Transverse colon (tissue), 4 donors: Measurements from ENCODE around the gene TNFRSF25. TPM values are rescaled to one million over a fixed set of nuclear protein-coding genes. Genes with fewer than 3 reads are reported as not detected.

Experiments
- DNase-seq: peaks from one replicate; pipeline ENCODE4 v3.0.0-alpha.2; 2019
- H3K27ac ChIP-seq, 4 donors: fragments of 200-600 bp; sonication (generic); 2 replicates each; pipeline ENCODE4 v1.5.1; 2016 to 2018; ENCODE audit warnings: inconsistent platforms in 4 of 4
- H3K27me3 ChIP-seq: fragments of 200-600 bp; sonication (generic); 2 replicates; pipeline ENCODE4 v1.5.1; 2017; ENCODE audit warnings: inconsistent platforms
- H3K36me3 ChIP-seq, 4 donors: fragments of 200-600 bp; sonication (generic); 2 replicates each; pipeline ENCODE4 v1.5.1; 2017 to 2019; ENCODE audit warnings: inconsistent platforms in 4 of 4
- H3K4me1 ChIP-seq, 4 donors: fragments of 200-600 bp; sonication (generic); 2 replicates each; pipeline ENCODE4 v1.5.1; 2017 to 2020; ENCODE audit warnings: inconsistent platforms in 4 of 4
- H3K4me3 ChIP-seq, 4 donors: fragments of 200-600 bp; sonication (generic); 1 replicate in 1 of 4; 2 replicates in 3 of 4; pipeline versions ENCODE4 v1.5.1 to v1.6.1; 2017 to 2019; ENCODE audit warnings: inconsistent platforms in 4 of 4
- H3K9me3 ChIP-seq, 2 donors: fragments of 200-600 bp; sonication (generic); 2 replicates each; pipeline ENCODE4 v1.5.1; 2017 to 2019; ENCODE audit warnings: inconsistent platforms in 2 of 2
- EP300 ChIP-seq: sonication (generic); formaldehyde crosslinking; IDR thresholded peaks from one replicate; pipeline ENCODE4 v1.6.1; 2017; ENCODE audit warnings: antibody characterized with exemption, low read depth
- POLR2A ChIP-seq: fragments of 450-650 bp; IDR thresholded peaks from one replicate; pipeline ENCODE4 v1.6.1; 2016; ENCODE audit warnings: antibody characterized with exemption, mild to moderate bottlenecking, moderate library complexity
- POLR2AphosphoS5 ChIP-seq, 3 donors: sonication (generic); formaldehyde crosslinking; IDR thresholded peaks; one replicate each; pipeline ENCODE4 v1.6.1; 2016; ENCODE audit warnings: antibody characterized with exemption in 3 of 3
- WGBS, 2 donors: methylation state at CpG; one replicate each; pipeline ENCODE4 v1.1.5; 2018; ENCODE audit warnings: low coverage in 1 of 2; 5-methylcytosine and 5-hydroxymethylcytosine counted together
- in situ Hi-C, 4 donors: fragments of 200-750 bp; cut with MboI; loops; one replicate each; pipeline versions ENCODE4 v1.15.0 to v1.15.1; 2017; ENCODE audit warnings: low sequenced_read_pairs in 3 of 4, low pct_ligation_motif_present in 1 of 4, low pct_unique_long_range_greater_than_20kb in 1 of 4
- intact Hi-C: fragments of 100-400 bp; cut with DNase I; formaldehyde crosslinking; loops from one replicate; pipeline ENCODE4 v1.15.1; 2023; ENCODE audit warnings: low total_unique reads
- total RNA-seq, 4 donors: library from RNA; depleted of rRNA; stranded (reverse); fragments of >200 nt; gene quantifications; one replicate each; pipeline ENCODE4 v1.1.0, GENCODE V29; 2016
- TF ChIP-seq, protein P1 (sequence below), 5 experiments: fragments of 200-600 bp in 3 of 5; fragments of 450-650 bp in 2 of 5; sonication (generic) in 3 of 5; IDR thresholded peaks; 1 replicate in 2 of 5; 2 replicates in 3 of 5; pipeline ENCODE4 v1.5.1; 2016 to 2017; ENCODE audit warnings: antibody characterized with exemption in 5 of 5, inconsistent platforms in 3 of 5, mild to moderate bottlenecking in 2 of 5, moderate library complexity in 1 of 5

TNFRSF25 gene
- total RNA-seq, 4 donors from 2014 or later, result 38.9 to 55.3 (median 45.0) TPM

DNA sequence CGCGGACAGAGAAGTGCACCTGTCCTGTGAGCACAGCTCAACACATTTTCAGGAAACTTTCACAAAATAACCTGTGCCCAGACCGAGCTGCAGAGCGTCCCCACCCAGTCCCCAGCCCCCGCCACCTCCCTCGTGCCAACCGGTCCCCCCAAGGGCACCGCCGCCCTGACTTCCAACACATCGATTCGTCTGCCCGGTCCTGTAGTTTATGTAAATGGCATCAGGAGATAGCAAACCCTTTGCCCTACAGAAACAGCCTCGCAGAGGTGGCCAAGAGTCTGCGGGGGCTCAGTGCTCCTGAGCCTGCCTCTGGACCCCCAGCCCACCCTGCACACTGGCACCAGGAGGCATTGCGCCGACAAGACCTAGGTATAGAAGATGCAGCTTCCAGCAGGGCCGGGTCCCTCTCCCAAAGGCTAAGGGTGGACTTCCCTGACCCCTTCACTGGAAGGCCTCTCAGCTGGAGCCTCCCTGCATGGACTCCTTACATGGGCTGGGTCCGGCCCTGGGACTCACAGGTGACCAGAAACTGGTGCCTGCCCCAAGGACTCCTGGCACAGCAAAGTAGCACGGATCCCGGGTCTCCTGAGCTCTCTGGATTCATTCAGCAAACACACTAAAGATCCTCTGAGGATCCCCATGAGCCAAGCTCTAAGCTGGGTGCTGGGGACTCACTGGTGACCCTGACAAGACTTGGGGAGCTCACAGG lies 32.0 kb upstream of the TNFRSF25 start:
- TF ChIP-seq EP300 (no peak), POLR2A (no peak), POLR2AphosphoS5 (IDR thresholded peaks at IDR 0.05) (no peak)
- TF ChIP-seq, protein P1, sequence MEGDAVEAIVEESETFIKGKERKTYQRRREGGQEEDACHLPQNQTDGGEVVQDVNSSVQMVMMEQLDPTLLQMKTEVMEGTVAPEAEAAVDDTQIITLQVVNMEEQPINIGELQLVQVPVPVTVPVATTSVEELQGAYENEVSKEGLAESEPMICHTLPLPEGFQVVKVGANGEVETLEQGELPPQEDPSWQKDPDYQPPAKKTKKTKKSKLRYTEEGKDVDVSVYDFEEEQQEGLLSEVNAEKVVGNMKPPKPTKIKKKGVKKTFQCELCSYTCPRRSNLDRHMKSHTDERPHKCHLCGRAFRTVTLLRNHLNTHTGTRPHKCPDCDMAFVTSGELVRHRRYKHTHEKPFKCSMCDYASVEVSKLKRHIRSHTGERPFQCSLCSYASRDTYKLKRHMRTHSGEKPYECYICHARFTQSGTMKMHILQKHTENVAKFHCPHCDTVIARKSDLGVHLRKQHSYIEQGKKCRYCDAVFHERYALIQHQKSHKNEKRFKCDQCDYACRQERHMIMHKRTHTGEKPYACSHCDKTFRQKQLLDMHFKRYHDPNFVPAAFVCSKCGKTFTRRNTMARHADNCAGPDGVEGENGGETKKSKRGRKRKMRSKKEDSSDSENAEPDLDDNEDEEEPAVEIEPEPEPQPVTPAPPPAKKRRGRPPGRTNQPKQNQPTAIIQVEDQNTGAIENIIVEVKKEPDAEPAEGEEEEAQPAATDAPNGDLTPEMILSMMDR (IDR thresholded peaks at IDR 0.05), result no peak
- peaks cover 8 to 27% (median 22%) of the 10 kb centered on the region in 4 donors for H3K4me1 ChIP-seq
- peak overlapping the region in 1 of 4 donors; percentile 41 for H3K27ac ChIP-seq
- peaks cover 34% of the 10 kb centered on the region for H3K27me3 ChIP-seq
- no peak for DNase-seq
- intact Hi-C loops, result no loop called here
- no peaks in the 10 kb centered on the region for H3K36me3 ChIP-seq
- peak overlapping the region; percentile 26 to 60 (median 53) for H3K4me3 ChIP-seq
- WGBS, 2 donors, result 39% methylated on average over 20 of the region's 20 CpGs; no CpG with 5 or more reads in 1 of the 2 donors
- H3K9me3 ChIP-seq, result no peaks in the 10 kb centered on the region
- in situ Hi-C loops, result loop anchor here in 3 of 4 donors (25.0 kb wide), 1 partner anchor 139 kb away; no protein-coding TSS in a partner anchor

GRCh38 chr1:6497215-6497866 lies 31.4 kb upstream of the TNFRSF25 start:
- Histone ChIP-seq H3K27me3 (peaks cover 34% of the 10 kb centered on the region), H3K9me3 (no peaks in the 10 kb centered on the region), H3K36me3 (no peaks in the 10 kb centered on the region), H3K4me1 (peaks cover 8 to 25% (median 20%) of the 10 kb centered on the region in 4 donors), H3K4me3 (peak overlapping the region; percentile 26 to 60 (median 53)), H3K27ac (peak overlapping the region in 2 of 4 donors; percentile 29 to 42)
- TF ChIP-seq EP300 (no peak), POLR2AphosphoS5 (IDR thresholded peaks at IDR 0.05) (no peak), POLR2A (no peak)
- TF ChIP-seq, protein P1 (IDR thresholded peaks at IDR 0.05), result no peak
- in situ Hi-C loops, result loop anchor here in 3 of 4 donors (25.0 kb wide), 1 partner anchor 140 kb away; no protein-coding TSS in a partner anchor
- 6% methylated on average over 37 of the region's 74 CpGs; no CpG with 5 or more reads in 1 of the 2 donors for WGBS, 2 donors
- peak; percentile 57 for DNase-seq
- intact Hi-C loops, result no loop called here

DNA sequence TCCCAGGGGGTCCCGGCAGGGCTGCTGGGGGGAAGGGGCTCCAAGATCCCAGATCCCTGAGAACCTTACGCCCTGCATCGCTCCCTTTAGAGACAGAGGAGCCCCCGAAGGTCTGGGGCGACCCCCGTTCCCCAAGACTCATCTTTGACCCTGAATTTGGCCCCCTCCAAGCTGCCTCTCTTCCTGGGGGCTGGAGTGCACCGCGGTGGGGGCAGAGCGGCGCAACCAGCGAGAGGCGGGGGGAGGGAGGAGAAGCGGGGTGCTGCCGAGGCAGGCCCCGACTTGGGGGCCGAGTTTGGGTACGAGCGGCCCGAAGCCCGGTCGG lies 30.9 kb upstream of the TNFRSF25 start:
- intact Hi-C loops, result no loop called here
- in situ Hi-C loops, result loop anchor here in 3 of 4 donors (25.0 kb wide), 1 partner anchor 140 kb away; no protein-coding TSS in a partner anchor
- peaks cover 34% of the 10 kb centered on the region for H3K27me3 ChIP-seq
- peaks cover 8 to 20% (median 16%) of the 10 kb centered on the region in 4 donors for H3K4me1 ChIP-seq
- peak overlapping the region in 2 of 4 donors; percentile 29 to 42 for H3K27ac ChIP-seq
- TF ChIP-seq, protein P1 (IDR thresholded peaks at IDR 0.05), result no peak
- TF ChIP-seq POLR2AphosphoS5 (IDR thresholded peaks at IDR 0.05) (no peak), EP300 (no peak), POLR2A (no peak)
- no peaks in the 10 kb centered on the region for H3K36me3 ChIP-seq
- WGBS, 2 donors, result 8% methylated on average over 12 of the region's 21 CpGs; no CpG with 5 or more reads in 1 of the 2 donors
- peak overlapping the region; percentile 22 to 60 (median 38) for H3K4me3 ChIP-seq
- H3K9me3 ChIP-seq, result no peaks in the 10 kb centered on the region
- no peak for DNase-seq

DNA sequence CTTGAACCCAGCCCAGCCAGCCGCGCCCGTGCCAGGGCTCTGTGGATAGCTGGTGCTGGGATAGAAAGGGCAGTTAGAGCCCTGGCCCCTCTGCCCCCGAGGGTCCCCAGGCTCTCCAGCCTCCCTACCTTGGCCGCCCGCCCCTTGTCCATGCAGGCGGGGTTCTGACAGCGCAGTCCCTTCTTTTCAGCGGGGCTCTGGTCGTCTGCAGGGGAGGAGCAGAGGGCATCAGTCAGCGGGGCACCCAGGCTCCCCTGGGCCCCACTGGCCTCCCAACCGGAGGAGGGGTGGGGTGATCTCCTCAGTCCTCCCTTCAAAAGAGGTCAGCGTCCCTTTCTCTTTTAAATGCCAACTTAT lies 30.4 kb upstream of the TNFRSF25 start:
- peaks cover 33% of the 10 kb centered on the region for H3K27me3 ChIP-seq
- intact Hi-C loops, result no loop called here
- H3K4me3 ChIP-seq, result peak overlapping the region in 2 of 4 donors; percentile 50 to 60
- H3K36me3 ChIP-seq, result no peaks in the 10 kb centered on the region
- H3K27ac ChIP-seq, result peak overlapping the region in 1 of 4 donors; percentile 42
- TF ChIP-seq, protein P1 (IDR thresholded peaks at IDR 0.05), result no peak
- TF ChIP-seq POLR2A, result no peak
- no peak for TF ChIP-seq EP300
- TF ChIP-seq POLR2AphosphoS5 (IDR thresholded peaks at IDR 0.05), result no peak
- DNase-seq, result no peak
- H3K4me1 ChIP-seq, result peaks cover 10 to 22% (median 16%) of the 10 kb centered on the region in 4 donors
- H3K9me3 ChIP-seq, result no peaks in the 10 kb centered on the region
- in situ Hi-C loops, result loop anchor here in 3 of 4 donors (25.0 kb wide), 1 partner anchor 141 kb away; no protein-coding TSS in a partner anchor
- WGBS, 2 donors, result 14 to 73% methylated on average over 3 to 12 of the region's 13 CpGs
